ENCODE data around the gene IRAK3.

- TF ChIP-seq EZH2 (IDR thresholded peaks at IDR 0.05; ENCODE audit: borderline replicate concordance, low read depth, low read length, severe bottlenecking) = no peak
- TF ChIP-seq CTCF (IDR thresholded peaks at IDR 0.05; ENCODE audit: extremely low read depth in 1 of 2, insufficient read depth in 1 of 2, low read depth in 1 of 2, low read length in 2 of 2) = no peak
- no peak for TF ChIP-seq POLR2AphosphoS5 (IDR thresholded peaks at IDR 0.05; ENCODE audit: insufficient read depth, low read depth, low read length)
These were observed 99.1 kb downstream of the IRAK3 start for GRCh38 chr12:66288121-66288520.

Data from endothelial cell of umbilical vein (primary cell).